T47D (cell line): Measurements from ENCODE around the gene HOXA3.

ENCODE experiments used
- DNase-seq, 2 experiments: peaks; one replicate each; pipeline versions ENCODE4 v3.0.0 to v3.0.0-alpha.2; 2011 to 2012; ENCODE audit warnings: low read depth in 1 of 2, low spot score in 1 of 2
- JUND ChIP-seq: IDR thresholded peaks from 2 replicates; pipeline ENCODE4 v1.6.1; 2012; ENCODE audit warnings: low read depth
- in situ Hi-C: cut with HindIII; loops from 2 replicates; pipeline ENCODE4 v1.10.0; 2016; ENCODE audit warnings: low sequenced_read_pairs, low pct_unique_long_range_greater_than_20kb

The HOXA3 gene

GRCh38 chr7:27194002-27194352 lies 41.6 kb upstream of the HOXA3 start:
- TF ChIP-seq JUND, result no peak
- in situ Hi-C loops, result no loop called here
- no peak for DNase-seq

GRCh38 chr7:27193335-27194001 lies 41.1 kb upstream of the HOXA3 start:
- DNase-seq, result no peak
- TF ChIP-seq JUND, result no peak
- in situ Hi-C loops, result no loop called here

- in situ Hi-C loops, result no loop called here
- TF ChIP-seq JUND, result no peak
- DNase-seq, result no peak
These were observed 40.4 kb upstream of the HOXA3 start for GRCh38 chr7:27192546-27193334.

DNA sequence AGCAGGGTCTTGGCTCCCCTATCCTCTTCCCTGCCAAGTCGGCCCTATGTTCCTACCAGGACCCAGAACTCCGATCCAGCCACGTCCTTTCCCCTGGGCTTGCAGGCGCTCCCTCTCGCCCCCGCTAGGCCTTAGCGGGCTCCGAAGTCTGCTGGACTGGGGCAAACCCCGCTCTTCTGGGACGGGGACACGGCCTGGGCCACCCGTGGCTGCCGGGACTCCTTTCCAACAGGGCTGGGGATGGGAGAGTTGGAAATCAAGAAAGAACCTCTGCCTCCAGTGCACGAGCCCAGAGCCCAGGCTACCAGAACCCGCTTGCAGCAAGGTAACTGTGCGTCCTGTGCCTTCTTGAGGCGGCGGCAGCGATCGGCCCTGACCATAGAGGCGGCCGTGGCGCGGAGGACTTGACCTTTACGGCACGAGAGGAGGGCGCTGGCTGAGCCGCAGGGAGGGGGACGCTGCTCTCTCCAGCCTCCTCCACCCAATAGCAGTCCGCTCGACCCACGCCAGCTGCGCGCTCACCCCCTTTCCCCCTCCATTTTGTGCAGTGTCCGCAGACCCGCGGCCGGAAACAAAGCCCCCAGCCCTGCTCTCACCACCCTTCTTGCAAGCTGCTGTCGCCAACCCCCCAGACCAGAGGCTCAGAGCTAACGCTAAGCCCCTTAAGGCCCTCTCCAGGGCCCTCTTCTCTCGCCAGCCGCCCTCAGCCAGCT lies 39.6 kb upstream of the HOXA3 start:
- DNase-seq, result no peak
- no peak for TF ChIP-seq JUND
- in situ Hi-C loops, result no loop called here

- DNase-seq, result no peak
- TF ChIP-seq JUND, result no peak
- in situ Hi-C loops, result no loop called here
These were observed 38.9 kb upstream of the HOXA3 start for GRCh38 chr7:27191161-27191731.

GRCh38 chr7:27189997-27190748 lies 37.8 kb upstream of the HOXA3 start:
- DNase-seq, result no peak
- no peak for TF ChIP-seq JUND
- in situ Hi-C loops, result no loop called here

- DNase-seq, result no peak
- in situ Hi-C loops, result no loop called here
- no peak for TF ChIP-seq JUND
These were observed 37.1 kb upstream of the HOXA3 start for GRCh38 chr7:27189295-27189996.

DNA sequence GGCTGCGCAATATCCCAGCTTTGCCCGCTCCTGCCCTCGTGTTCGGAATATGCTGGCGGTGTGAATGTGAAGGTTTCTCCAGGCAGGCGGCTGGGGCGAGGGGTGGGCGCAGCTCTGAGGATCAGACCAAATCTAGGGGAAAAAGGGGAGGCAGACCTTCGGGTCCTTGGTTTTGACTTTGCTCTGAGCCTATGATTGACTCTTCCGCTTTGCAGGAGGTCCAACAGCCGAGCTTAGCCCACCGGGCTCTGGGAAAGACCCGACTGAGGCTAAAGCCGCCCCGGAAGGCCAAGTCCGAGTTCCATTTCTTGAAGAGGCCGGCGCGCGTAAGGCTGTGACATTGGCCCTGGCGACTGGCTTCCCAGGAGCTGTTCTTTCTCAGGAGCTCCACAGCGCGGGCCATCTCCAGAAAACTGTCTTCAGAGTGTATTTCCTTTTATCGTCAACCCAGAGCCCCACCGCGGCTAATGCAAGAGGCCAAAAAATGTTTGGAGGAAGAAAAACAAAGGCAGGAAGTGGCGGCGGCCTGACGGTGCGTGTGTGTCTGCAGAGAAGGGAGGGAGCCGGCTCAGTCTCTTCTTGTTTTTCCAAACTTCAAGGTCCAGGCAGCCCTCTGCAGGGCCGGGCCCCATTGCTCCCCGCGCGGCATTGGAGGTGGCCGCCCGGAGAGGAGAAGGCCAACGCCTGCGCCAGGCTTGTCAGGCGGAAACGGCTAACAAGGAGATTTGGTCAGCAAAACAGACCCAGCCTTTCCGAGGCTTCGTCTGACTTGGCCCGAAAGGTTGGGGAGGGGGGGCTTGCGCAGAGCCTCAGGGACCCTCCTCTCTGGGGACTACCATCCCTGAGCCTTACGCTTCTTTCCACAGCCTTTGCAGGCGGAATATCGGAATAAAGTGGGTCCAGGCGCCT lies 36.3 kb upstream of the HOXA3 start:
- no peak for TF ChIP-seq JUND
- in situ Hi-C loops, result no loop called here

GRCh38 chr7:27187475-27188385 lies 35.3 kb upstream of the HOXA3 start:
- no peak for DNase-seq
- in situ Hi-C loops, result no loop called here
- TF ChIP-seq JUND, result no peak

More for the DNA sequence above, 36.3 kb upstream of the HOXA3 start:
- no peak for DNase-seq
